BLaER1 treated with 17β-estradiol and CSF1 and Interleukin-3, amounts not matched to agents 10 nM and 100 nM (cell line): ENCODE measurements around the gene PEPD.
A peak's percentile ranks its signal among the peaks of the same experiment; 100 is the strongest.

Experiments
- H3K27ac ChIP-seq, 11 experiments: shearing (Covaris generic); formaldehyde crosslinking; 2 replicates each; pipeline ENCODE4 v1.8.1; 2022
- H3K27me3 ChIP-seq, 11 experiments: shearing (Covaris generic); formaldehyde crosslinking; 2 replicates each; pipeline ENCODE4 v1.8.1; 2022
- H3K36me3 ChIP-seq, 11 experiments: shearing (Covaris generic); formaldehyde crosslinking; 2 replicates each; pipeline ENCODE4 v1.8.1; 2022
- H3K4me1 ChIP-seq, 10 experiments: shearing (Covaris generic); formaldehyde crosslinking; 2 replicates each; pipeline ENCODE4 v1.8.1; 2022
- H3K4me2 ChIP-seq, 11 experiments: shearing (Covaris generic); formaldehyde crosslinking; 2 replicates each; pipeline ENCODE4 v1.8.1; 2022
- H3K4me3 ChIP-seq, 10 experiments: shearing (Covaris generic); formaldehyde crosslinking; 2 replicates each; pipeline ENCODE4 v1.8.1; 2022
- H3K9ac ChIP-seq, 11 experiments: shearing (Covaris generic); formaldehyde crosslinking; 2 replicates each; pipeline ENCODE4 v1.8.1; 2022
- H3K9me3 ChIP-seq, 11 experiments: shearing (Covaris generic); formaldehyde crosslinking; replicated peaks in 1 of 11; 2 replicates each; pipeline ENCODE4 v1.8.1; 2022
- H4K20me1 ChIP-seq, 11 experiments: shearing (Covaris generic); formaldehyde crosslinking; 2 replicates each; pipeline ENCODE4 v1.8.1; 2022
- Cebpa-rat ChIP-seq, 11 experiments: shearing (Covaris generic); IDR thresholded peaks; 2 replicates each; pipeline ENCODE4 v1.8.1; 2022

Gene PEPD

DNA sequence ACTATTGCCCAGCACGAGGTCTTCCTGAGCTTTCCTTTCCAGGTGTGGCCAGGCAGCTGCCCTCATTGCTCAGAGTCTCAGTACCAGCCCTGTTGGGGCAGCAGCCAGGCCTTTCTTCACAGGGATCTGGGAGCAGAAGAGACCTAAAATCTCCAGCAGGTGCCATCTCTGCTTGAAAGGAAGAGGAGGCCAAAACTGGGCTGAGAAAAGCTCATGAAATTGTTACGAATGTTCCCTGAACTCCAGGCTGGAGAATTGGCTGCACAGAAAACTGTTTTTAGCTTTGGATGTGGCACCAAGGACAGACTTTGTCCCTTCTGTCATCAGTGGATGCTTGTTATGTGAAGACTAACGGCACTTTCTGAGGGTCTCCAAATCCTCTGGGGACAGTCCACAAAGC lies 8.7 kb upstream of the PEPD start:
- H3K4me2 ChIP-seq = no peak overlapping the region
- no peaks in the 10 kb centered on the region for H3K9me3 ChIP-seq
- H3K36me3 ChIP-seq = no peaks in the 10 kb centered on the region
- no peaks in the 10 kb centered on the region for H3K4me1 ChIP-seq
- no peak overlapping the region for H3K4me3 ChIP-seq
- no peak overlapping the region for H3K27ac ChIP-seq
- TF ChIP-seq Cebpa-rat (IDR thresholded peaks at IDR 0.05) = no peak
- no peak overlapping the region for H3K9ac ChIP-seq
- H3K27me3 ChIP-seq = no peaks in the 10 kb centered on the region
- H4K20me1 ChIP-seq = no peaks in the 10 kb centered on the region

DNA sequence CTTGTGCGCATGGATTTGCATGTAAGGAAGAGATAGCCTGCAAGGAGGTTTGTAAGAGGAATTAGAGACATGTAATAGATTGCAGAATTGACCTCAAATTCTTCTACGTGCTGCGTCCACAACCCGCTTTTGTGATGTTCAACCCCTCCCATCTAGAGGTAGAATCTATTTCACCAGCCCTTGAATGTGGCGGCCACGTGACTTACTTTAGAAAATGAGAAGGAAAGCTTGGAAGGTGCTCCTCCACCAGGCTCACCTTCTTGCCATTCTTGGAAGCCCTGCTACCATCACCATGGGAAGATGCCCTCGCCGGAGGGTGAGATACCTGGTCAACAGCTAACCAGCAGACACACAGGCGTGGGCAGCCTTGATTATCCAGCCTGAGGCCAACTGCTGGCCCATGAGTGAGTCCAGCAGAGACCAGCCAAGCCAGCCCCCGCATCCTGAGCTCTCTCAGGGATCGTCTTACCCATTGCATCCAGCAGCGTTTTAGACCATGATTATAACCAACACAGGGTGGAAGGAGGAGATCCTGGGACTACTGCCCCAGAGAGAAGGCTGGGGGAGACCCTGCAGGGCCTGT lies 7.6 kb upstream of the PEPD start:
- Histone ChIP-seq H4K20me1 (no peaks in the 10 kb centered on the region), H3K36me3 (no peaks in the 10 kb centered on the region), H3K27me3 (no peaks in the 10 kb centered on the region), H3K9me3 (no peaks in the 10 kb centered on the region), H3K4me2 (no peak overlapping the region), H3K4me3 (no peak overlapping the region), H3K4me1 (no peaks in the 10 kb centered on the region), H3K27ac (no peak overlapping the region), H3K9ac (no peak overlapping the region)
- no peak for TF ChIP-seq Cebpa-rat (IDR thresholded peaks at IDR 0.05)

DNA sequence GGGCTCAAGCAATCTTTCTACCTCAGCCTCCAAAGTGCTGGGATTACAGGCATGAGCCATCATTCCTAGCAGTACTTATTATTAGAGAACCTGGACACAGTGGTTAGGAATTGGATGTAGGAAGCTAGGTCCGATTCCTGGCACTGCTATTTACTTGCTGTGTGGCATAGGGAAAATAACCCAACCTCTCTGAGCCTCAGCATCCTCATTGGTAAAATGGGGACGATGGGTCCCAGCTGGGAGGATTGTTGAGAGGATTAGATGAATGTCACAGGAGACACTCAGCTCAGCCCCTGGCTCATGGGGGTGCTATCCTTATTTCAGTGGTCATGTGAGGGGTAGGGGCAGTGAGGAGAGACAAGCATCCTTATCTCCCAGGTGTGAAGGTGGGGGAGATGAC lies 6.8 kb upstream of the PEPD start:
- H3K4me2 ChIP-seq = no peak overlapping the region
- no peaks in the 10 kb centered on the region for H3K27me3 ChIP-seq
- H3K9me3 ChIP-seq = no peaks in the 10 kb centered on the region

DNA sequence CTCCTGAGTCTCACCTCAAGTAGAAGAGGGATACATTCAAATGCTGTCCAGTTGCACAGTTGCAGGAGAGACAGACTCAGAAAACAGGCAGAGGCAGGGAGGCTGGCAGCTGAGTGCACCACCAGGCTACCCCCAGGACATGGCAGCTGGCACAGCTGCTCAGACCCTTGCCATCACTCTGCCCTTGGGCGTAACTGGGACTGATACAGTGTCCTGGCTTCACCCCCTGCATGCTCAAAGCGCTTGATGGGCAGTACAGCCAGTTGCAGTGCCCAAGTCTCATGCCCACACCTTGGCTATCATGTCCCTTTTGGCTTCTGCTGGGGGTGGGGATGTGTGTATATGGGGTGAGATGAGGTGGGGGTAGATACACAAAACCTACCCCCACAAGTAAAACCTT lies 5.5 kb upstream of the PEPD start:
- Histone ChIP-seq H3K27ac (no peak overlapping the region), H3K4me1 (peaks cover 3 to 11% (median 7%) of the 10 kb centered on the region in 10 experiments; a peak in 18 of 20 replicates), H3K4me2 (no peak overlapping the region), H3K9me3 (no peaks in the 10 kb centered on the region), H3K4me3 (no peak overlapping the region), H3K36me3 (no peaks in the 10 kb centered on the region), H4K20me1 (no peaks in the 10 kb centered on the region), H3K9ac (no peak overlapping the region), H3K27me3 (no peaks in the 10 kb centered on the region)
- no peak for TF ChIP-seq Cebpa-rat (IDR thresholded peaks at IDR 0.05)

More for the DNA sequence above, 6.8 kb upstream of the PEPD start:
- no peak for TF ChIP-seq Cebpa-rat (IDR thresholded peaks at IDR 0.05)
- no peak overlapping the region for H3K27ac ChIP-seq
- H4K20me1 ChIP-seq = no peaks in the 10 kb centered on the region
- no peaks in the 10 kb centered on the region for H3K36me3 ChIP-seq
- H3K4me1 ChIP-seq = no peaks in the 10 kb centered on the region
- H3K4me3 ChIP-seq = no peak overlapping the region
- H3K9ac ChIP-seq = no peak overlapping the region

DNA sequence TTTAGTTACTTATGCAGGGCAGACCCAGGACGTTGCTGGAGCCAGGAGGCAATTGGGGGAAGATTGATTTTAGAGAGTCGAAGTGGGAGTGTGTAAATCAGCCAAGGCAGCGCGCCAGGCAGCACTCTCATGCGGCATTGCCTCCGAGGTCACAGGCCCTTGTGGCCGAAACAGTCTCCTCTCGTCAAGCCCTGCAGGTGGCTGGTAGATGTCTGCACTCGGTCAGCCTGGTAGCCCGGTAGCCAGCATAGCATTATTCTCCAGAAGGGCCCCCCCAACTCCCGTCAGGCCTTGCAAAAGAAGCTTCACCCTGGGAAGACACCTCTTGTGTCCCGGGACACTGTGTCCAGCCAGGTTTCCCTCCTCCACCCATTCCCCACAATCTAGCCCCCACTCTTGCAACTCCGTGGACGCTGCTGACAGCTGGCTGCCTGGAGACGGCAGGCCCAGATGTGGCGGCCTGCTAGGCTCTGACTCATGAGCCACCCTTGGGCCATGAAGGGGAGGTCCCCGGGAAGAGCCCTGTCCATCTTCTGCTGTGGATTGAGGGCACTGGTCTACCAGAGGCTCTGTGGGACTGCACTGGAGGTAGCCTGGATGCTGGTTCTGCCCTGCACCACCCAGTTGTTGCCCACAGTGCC lies 2.6 kb upstream of the PEPD start:
- Histone ChIP-seq H3K9ac (no peak overlapping the region; a peak in 1 of 22 replicates), H3K4me2 (no peak overlapping the region), H3K36me3 (no peaks in the 10 kb centered on the region), H3K27me3 (no peaks in the 10 kb centered on the region), H3K9me3 (no peaks in the 10 kb centered on the region), H3K4me3 (no peak overlapping the region), H4K20me1 (peaks cover 0 to 21% (median 9%) of the 10 kb centered on the region in 11 experiments; a peak in 12 of 22 replicates), H3K4me1 (peaks cover 19 to 30% (median 23%) of the 10 kb centered on the region in 10 experiments), H3K27ac (no peak overlapping the region)
- TF ChIP-seq Cebpa-rat (IDR thresholded peaks at IDR 0.05) = no peak

DNA sequence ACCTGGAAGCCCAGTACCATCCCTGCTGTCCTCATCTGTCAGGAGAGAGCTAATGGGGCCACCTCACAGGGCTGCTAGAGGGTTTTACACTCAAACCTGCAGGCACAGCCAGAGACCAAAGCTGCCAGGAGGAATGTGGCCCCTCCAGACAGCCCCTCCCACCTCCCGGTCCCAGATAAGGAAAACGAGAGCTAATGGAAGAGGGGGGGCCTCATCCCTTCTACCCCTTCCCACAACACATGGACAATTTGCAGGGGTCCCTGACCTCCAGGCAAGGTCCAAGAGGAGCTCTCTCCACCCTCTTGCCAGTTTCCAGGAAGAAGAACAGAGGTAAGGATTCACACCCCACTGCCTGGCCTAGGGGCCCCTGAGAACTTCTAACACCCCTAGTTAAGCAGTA lies 1.6 kb upstream of the PEPD start:
- H3K9me3 ChIP-seq = no peaks in the 10 kb centered on the region
- TF ChIP-seq Cebpa-rat (IDR thresholded peaks at IDR 0.05) = no peak

DNA sequence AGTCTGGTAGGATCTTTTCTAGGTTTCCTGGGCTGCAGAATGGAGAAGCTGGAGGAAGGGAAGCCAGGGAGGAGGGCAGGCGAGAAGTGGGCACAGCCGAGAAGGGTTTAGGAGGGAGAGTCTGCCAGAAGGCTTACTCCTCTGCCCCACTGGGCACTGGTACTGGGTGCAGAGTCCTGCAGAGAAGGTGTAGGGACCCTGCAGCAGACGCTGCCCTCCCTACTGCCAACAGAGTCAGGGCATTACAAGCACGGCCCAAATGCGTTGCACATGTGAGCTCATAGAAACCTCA lies 726 bp upstream of the PEPD start:
- Histone ChIP-seq H3K4me1 (peaks cover 19 to 31% (median 23%) of the 10 kb centered on the region in 10 experiments), H3K36me3 (no peaks in the 10 kb centered on the region), H3K4me3 (peak overlapping the region; percentile 93 to 99 (median 97)), H3K27me3 (no peaks in the 10 kb centered on the region), H3K9ac (peak overlapping the region in 10 of 11 experiments; percentile 40 to 97 (median 90); a peak in 14 of 22 replicates), H3K27ac (peak overlapping the region in 4 of 11 experiments; percentile 29 to 36 (median 32); a peak in 3 of 22 replicates), H3K4me2 (peak overlapping the region; percentile 75 to 95 (median 83)), H3K9me3 (no peaks in the 10 kb centered on the region), H4K20me1 (peaks cover 0 to 39% (median 24%) of the 10 kb centered on the region in 11 experiments; a peak in 13 of 22 replicates)
- TF ChIP-seq Cebpa-rat (IDR thresholded peaks at IDR 0.05) = no peak

More for the DNA sequence above, 1.6 kb upstream of the PEPD start:
- peaks cover 0 to 31% (median 19%) of the 10 kb centered on the region in 11 experiments; a peak in 12 of 22 replicates for H4K20me1 ChIP-seq
- no peak overlapping the region for H3K4me3 ChIP-seq
- no peaks in the 10 kb centered on the region for H3K36me3 ChIP-seq
- H3K27ac ChIP-seq = no peak overlapping the region
- no peaks in the 10 kb centered on the region for H3K27me3 ChIP-seq
- no peak overlapping the region for H3K9ac ChIP-seq
- peaks cover 19 to 31% (median 23%) of the 10 kb centered on the region in 10 experiments for H3K4me1 ChIP-seq
- H3K4me2 ChIP-seq = peak overlapping the region in 1 of 11 experiments; percentile 83; a peak in 2 of 22 replicates

DNA sequence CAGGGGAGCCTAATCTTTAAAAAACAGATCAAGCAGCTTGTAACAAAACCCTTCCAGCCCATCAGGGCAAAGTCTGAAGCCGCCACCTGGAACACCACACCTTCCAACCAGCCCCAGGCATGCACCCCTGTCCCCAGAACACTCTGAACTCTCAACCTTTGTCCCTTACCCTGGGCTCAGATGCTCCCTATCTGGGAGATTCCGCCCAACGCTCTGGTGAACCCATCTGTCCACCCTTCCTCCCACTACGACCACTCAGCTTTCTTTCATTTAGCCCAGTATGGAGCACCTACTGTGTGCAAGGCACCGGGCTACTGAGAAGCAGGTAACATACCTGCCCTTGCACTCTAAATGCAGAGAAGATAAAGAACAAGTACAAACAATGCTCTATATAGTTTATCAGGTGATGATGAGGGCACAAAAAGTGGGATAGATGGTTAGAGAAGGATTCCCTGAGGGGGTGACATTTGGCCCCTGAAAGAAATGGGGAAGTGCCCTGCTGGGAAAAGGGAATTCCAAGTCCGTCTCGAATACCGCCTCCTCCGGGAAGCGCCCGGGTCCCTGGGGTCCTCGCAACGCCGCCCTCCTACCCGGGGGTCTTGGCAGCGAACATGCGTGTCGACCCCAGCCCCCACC lies 629 bp downstream of the PEPD start:
- Histone ChIP-seq H3K9me3 (no peaks in the 10 kb centered on the region), H3K4me1 (peaks cover 19 to 31% (median 24%) of the 10 kb centered on the region in 10 experiments), H3K27me3 (no peaks in the 10 kb centered on the region), H3K27ac (peak overlapping the region; percentile 70 to 92 (median 86)), H3K36me3 (no peaks in the 10 kb centered on the region), H4K20me1 (peaks cover 5 to 53% (median 37%) of the 10 kb centered on the region in 11 experiments; a peak in 20 of 22 replicates), H3K4me2 (peak overlapping the region; percentile 85 to 99 (median 96)), H3K9ac (peak overlapping the region; percentile 82 to 97 (median 91)), H3K4me3 (peak overlapping the region; percentile 93 to 99 (median 97))
- TF ChIP-seq Cebpa-rat (IDR thresholded peaks at IDR 0.05) = no peak

DNA sequence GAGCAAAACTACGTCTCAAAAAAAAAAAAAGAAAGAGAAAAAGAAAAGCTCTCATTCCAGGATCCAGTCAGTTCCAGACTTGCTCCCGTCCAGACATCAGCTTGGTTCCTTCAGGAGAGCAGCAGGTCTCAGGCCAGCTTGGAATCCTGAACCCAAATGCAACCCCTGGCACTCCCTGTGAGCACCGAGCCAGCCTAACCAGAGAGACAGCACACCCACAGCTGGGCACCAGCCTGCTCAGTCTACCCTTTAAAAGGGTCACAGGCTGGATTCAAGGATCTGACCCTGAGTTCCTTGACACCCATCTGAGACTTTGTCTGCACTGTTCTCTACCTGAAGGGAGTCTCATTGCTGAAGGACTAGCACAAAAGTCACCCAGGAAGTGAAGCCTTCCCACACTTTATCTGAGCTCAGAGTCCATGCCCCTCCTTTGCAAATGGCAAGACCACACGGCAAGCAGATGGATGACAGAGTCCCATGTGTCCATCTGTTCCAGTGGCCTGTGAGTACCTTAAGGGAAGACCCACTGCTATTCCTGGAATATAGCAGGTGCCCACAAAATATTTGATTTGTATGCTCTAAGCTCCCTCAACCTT lies 1.4 kb downstream of the PEPD start:
- no peak for TF ChIP-seq Cebpa-rat (IDR thresholded peaks at IDR 0.05)

More for the DNA sequence above, 1.4 kb downstream of the PEPD start:
- Histone ChIP-seq H3K27ac (no peak overlapping the region), H3K9ac (peak overlapping the region in 2 of 11 experiments; percentile 92 to 97; a peak in 2 of 22 replicates), H3K4me1 (peaks cover 19 to 39% (median 26%) of the 10 kb centered on the region in 10 experiments), H3K4me3 (peak overlapping the region in 8 of 10 experiments; percentile 94 to 99 (median 97); a peak in 14 of 20 replicates), H3K36me3 (no peaks in the 10 kb centered on the region), H3K9me3 (no peaks in the 10 kb centered on the region), H3K4me2 (peak overlapping the region; percentile 85 to 99 (median 96)), H4K20me1 (peaks cover 5 to 61% (median 45%) of the 10 kb centered on the region in 11 experiments; a peak in 20 of 22 replicates), H3K27me3 (no peaks in the 10 kb centered on the region)
